Measurements from ENCODE around the gene SDHC. TPM values are rescaled to one million over a fixed set of nuclear protein-coding genes. Genes with fewer than 3 reads are reported as not detected.

The SDHC gene
- total and polyA plus RNA-seq, 2 of the 13 experiments (the other 11 are each of a cell fraction or from before 2014, with no cell fraction given): 27.1 to 229 TPM

- Histone ChIP-seq H2AFZ (ENCODE audit: low read length) (no peak overlapping the region), H3K4me2 (ENCODE audit: low read depth, low read length) (peak overlapping the region; percentile 69), H3K36me3 (replicated peaks in 1 of 2; ENCODE audit: control insufficient read depth in 1 of 2, insufficient read depth in 2 of 2, low read length in 2 of 2) (no peaks in the 10 kb centered on the region), H3K79me2 (ENCODE audit: insufficient read depth, low read length) (no peaks in the 10 kb centered on the region), H3K27me3 (ENCODE audit: control insufficient read depth in 1 of 2, insufficient read depth in 2 of 2, low read length in 2 of 2) (no peaks in the 10 kb centered on the region), H3K27ac (ENCODE audit: extremely low read length, insufficient read depth, low read length) (no peak overlapping the region), H3K9ac (ENCODE audit: insufficient read depth, low read depth, low read length) (no peak overlapping the region), H3K4me1 (ENCODE audit: insufficient read depth, low read length) (peaks cover 59% of the 10 kb centered on the region), H4K20me1 (ENCODE audit: insufficient read depth, low read length) (no peaks in the 10 kb centered on the region), H3K9me3 (ENCODE audit: low read length) (no peaks in the 10 kb centered on the region), H3K4me3 (replicated peaks in 1 of 3; ENCODE audit: insufficient read depth in 1 of 3, low read depth in 2 of 3, low read length in 3 of 3) (peak overlapping the region; percentile 45 to 73 (median 63); a peak in 4 of 6 replicates)
- ChIA-PET CTCF (ENCODE audit: low intra/inter-chr PET ratio, low total read pairs) (no interaction called here), POLR2A (interaction anchor here (0.9 to 2.4 kb wide), 11 partner anchors 8 to 139 kb away, joined by 3 to 14 read pairs (median 6); partner anchors contain the start of genes APOA2, NDUFS2, PPOX and SDHC)
- intact Hi-C loops (cut with micrococcal nuclease; ENCODE audit: unreplicated experiment) (no loop called here), in situ Hi-C loops (cut with HindIII; ENCODE audit: extremely low pct_ligation_motif_present, low pct_unique_long_range_greater_than_20kb) (no loop called here)
- FAIRE-seq: no peak
- no peak for DNase-seq (ENCODE audit: low spot score)
- no peak for ATAC-seq
- 57% methylated on average over 12 of the region's 17 CpGs for WGBS (ENCODE audit: low lambda C conversion rate)
- TF ChIP-seq CREB1 (IDR thresholded peaks at IDR 0.05) (peak; percentile 60), CREB1 (CRISPR knock-in tag; IDR thresholded peaks at IDR 0.05) (no peak), DZIP1 (CRISPR knock-in tag; IDR thresholded peaks at IDR 0.05) (no peak), ATF7 (IDR thresholded peaks at IDR 0.05) (peak; percentile 71), ATF7 (CRISPR knock-in tag; IDR thresholded peaks at IDR 0.05) (no peak)
- no TSS peak for BruUV-seq (replicated peaks)
Measured at GRCh38 chr1:161304927-161305866, 9.0 kb upstream of the SDHC start.
